Gastrocnemius medialis (tissue), 4 donors: ENCODE measurements around the gene AXIN1. TPM values are rescaled to one million over a fixed set of nuclear protein-coding genes. Genes with fewer than 3 reads are reported as not detected.
A peak's percentile ranks its signal among the peaks of the same experiment; 100 is the strongest.

Experiments
- ATAC-seq, 2 donors: fragments of 150-250 bp; one replicate each; pipeline ENCODE4 v1.9.1; 2016
- DNase-seq, 2 donors: peaks; one replicate each; pipeline ENCODE4 v3.0.0-alpha.2; 2019
- H3K27ac ChIP-seq, 4 donors: fragments of 200-600 bp; sonication (generic); 1 replicate in 1 of 4; 2 replicates in 3 of 4; pipeline ENCODE4 v1.5.1; 2016 to 2018; ENCODE audit warnings: mild to moderate bottlenecking in 2 of 4, moderate library complexity in 1 of 4
- H3K27me3 ChIP-seq, 3 donors: fragments of 200-600 bp; sonication (generic) in 2 of 3; 1 replicate in 1 of 3; 2 replicates in 2 of 3; pipeline versions ENCODE4 v1.5.1 to v1.6.0; 2016 to 2019; ENCODE audit warnings: mild to moderate bottlenecking in 1 of 3, moderate library complexity in 1 of 3
- H3K36me3 ChIP-seq, 2 donors: fragments of 200-600 bp; sonication (generic) in 1 of 2; one replicate each; pipeline ENCODE4 v1.5.1; 2017 to 2018
- H3K4me1 ChIP-seq, 2 donors: fragments of 200-600 bp; sonication (generic) in 1 of 2; one replicate each; pipeline ENCODE4 v1.5.1; 2016 to 2017; ENCODE audit warnings: mild to moderate bottlenecking in 2 of 2
- H3K4me3 ChIP-seq, 4 donors: fragments of 200-600 bp; sonication (generic) in 3 of 4; 1 replicate in 1 of 4; 2 replicates in 3 of 4; pipeline ENCODE4 v1.5.1; 2016 to 2019; ENCODE audit warnings: mild to moderate bottlenecking in 2 of 4
- H3K9me3 ChIP-seq, 3 donors: fragments of 200-600 bp; sonication (generic) in 2 of 3; 1 replicate in 1 of 3; 2 replicates in 2 of 3; pipeline ENCODE4 v1.5.1; 2016 to 2019
- CTCF ChIP-seq, 5 experiments: fragments of 450-650 bp in 3 of 5; fragments of 200-600 bp in 2 of 5; sonication (generic) in 2 of 5; IDR thresholded peaks in 4 of 5; conservative IDR thresholded peaks in 1 of 5; 1 replicate in 4 of 5; 2 replicates in 1 of 5; pipeline ENCODE4 v1.5.1; 2016 to 2019; ENCODE audit warnings: antibody characterized with exemption in 5 of 5, mild to moderate bottlenecking in 3 of 5, moderate library complexity in 3 of 5
- POLR2A ChIP-seq, 2 donors: fragments of 450-650 bp; IDR thresholded peaks; one replicate each; pipeline ENCODE4 v1.6.1; 2017; ENCODE audit warnings: antibody characterized with exemption in 2 of 2, mild to moderate bottlenecking in 2 of 2, moderate library complexity in 2 of 2
- in situ Hi-C, 4 donors: fragments of 200-750 bp; cut with MboI; loops; one replicate each; pipeline versions ENCODE4 v1.15.0 to v1.8.0; 2017; ENCODE audit warnings: low sequenced_read_pairs in 4 of 4
- intact Hi-C: fragments of 100-400 bp; cut with DNase I; formaldehyde crosslinking; loops from one replicate; pipeline ENCODE4 v1.15.1; 2023; ENCODE audit warnings: low total_unique reads
- total RNA-seq, 4 donors: library from RNA; depleted of rRNA; stranded (reverse); fragments of >200 nt; gene quantifications; one replicate each; pipeline versions ENCODE4 v1.1.0 to v1.2.3, GENCODE V29; 2016

The AXIN1 gene
- total RNA-seq, 4 donors from 2014 or later, result 27.1 to 41.9 (median 32.7) TPM

GRCh38 chr16:266258-267164, 86.0 kb downstream of the AXIN1 start:
- in situ Hi-C loops, result no loop called here
- H3K4me1 ChIP-seq, result peaks cover 0 to 4% of the 10 kb centered on the region in 2 donors
- no peaks in the 10 kb centered on the region for H3K9me3 ChIP-seq
- H3K27ac ChIP-seq, result no peak overlapping the region
- DNase-seq, result no peak
- no peak for ATAC-seq
- H3K27me3 ChIP-seq, result no peaks in the 10 kb centered on the region
- TF ChIP-seq POLR2A (IDR thresholded peaks at IDR 0.05) (no peak), CTCF (IDR thresholded peaks at IDR 0.05 in 4 of 5, conservative IDR thresholded peaks at IDR 0.05 in 1 of 5) (no peak)
- intact Hi-C loops, result no loop called here
- no peak overlapping the region for H3K4me3 ChIP-seq
- peaks cover 0 to 35% of the 10 kb centered on the region in 2 donors for H3K36me3 ChIP-seq

- intact Hi-C loops (no loop called here), in situ Hi-C loops (no loop called here)
- no peak overlapping the region for H3K4me3 ChIP-seq
- TF ChIP-seq POLR2A (IDR thresholded peaks at IDR 0.05) (no peak), CTCF (IDR thresholded peaks at IDR 0.05 in 4 of 5, conservative IDR thresholded peaks at IDR 0.05 in 1 of 5) (no peak)
- H3K27ac ChIP-seq, result peak overlapping the region in 2 of 4 donors; percentile 26 to 48
- no peaks in the 10 kb centered on the region for H3K9me3 ChIP-seq
- H3K36me3 ChIP-seq, result peaks cover 0 to 43% of the 10 kb centered on the region in 2 donors
- no peaks in the 10 kb centered on the region for H3K27me3 ChIP-seq
- DNase-seq (no peak), ATAC-seq (peak; percentile 44 to 45)
- peaks cover 0 to 4% of the 10 kb centered on the region in 2 donors for H3K4me1 ChIP-seq
Measured at GRCh38 chr16:265711-266110, 86.8 kb downstream of the AXIN1 start.

- in situ Hi-C loops, result no loop called here
- H3K9me3 ChIP-seq, result no peaks in the 10 kb centered on the region
- peaks cover 0 to 4% of the 10 kb centered on the region in 2 donors for H3K4me1 ChIP-seq
- no peak overlapping the region for H3K4me3 ChIP-seq
- ATAC-seq (no peak), DNase-seq (no peak)
- H3K36me3 ChIP-seq, result peaks cover 0 to 49% of the 10 kb centered on the region in 2 donors
- no peaks in the 10 kb centered on the region for H3K27me3 ChIP-seq
- no peak for TF ChIP-seq POLR2A (IDR thresholded peaks at IDR 0.05)
- TF ChIP-seq CTCF (IDR thresholded peaks at IDR 0.05 in 4 of 5, conservative IDR thresholded peaks at IDR 0.05 in 1 of 5), result no peak
- intact Hi-C loops, result no loop called here
- no peak overlapping the region for H3K27ac ChIP-seq
Measured at GRCh38 chr16:265002-265529, 87.5 kb downstream of the AXIN1 start.

GRCh38 chr16:264440-264951, 88.0 kb downstream of the AXIN1 start:
- in situ Hi-C loops (no loop called here), intact Hi-C loops (no loop called here)
- Histone ChIP-seq H3K27ac (no peak overlapping the region), H3K27me3 (no peaks in the 10 kb centered on the region), H3K36me3 (peaks cover 0 to 55% of the 10 kb centered on the region in 2 donors), H3K4me1 (peaks cover 0 to 4% of the 10 kb centered on the region in 2 donors), H3K9me3 (no peaks in the 10 kb centered on the region), H3K4me3 (no peak overlapping the region)
- TF ChIP-seq POLR2A (IDR thresholded peaks at IDR 0.05), result no peak
- no peak for TF ChIP-seq CTCF (IDR thresholded peaks at IDR 0.05 in 4 of 5, conservative IDR thresholded peaks at IDR 0.05 in 1 of 5)
- DNase-seq, result no peak
- no peak for ATAC-seq
